Esophagus squamous epithelium (tissue), 5 donors: ENCODE results near the gene CCT5. TPM values are rescaled to one million over a fixed set of nuclear protein-coding genes. Genes with fewer than 3 reads are reported as not detected.

Experiments used
- DNase-seq: peaks from one replicate; lab custom pipeline; 2025; lab: John Stamatoyannopoulos, UW
- H3K27ac ChIP-seq, 4 donors: fragments of 200-600 bp; sonication (generic); one replicate each; pipeline ENCODE4 v1.5.1; 2016 to 2019; ENCODE audit warnings: mild to moderate bottlenecking in 1 of 4
- H3K27me3 ChIP-seq, 4 donors: fragments of 200-600 bp; sonication (generic); 1 replicate in 3 of 4; 2 replicates in 1 of 4; pipeline versions ENCODE4 v1.5.1 to v1.6.0; 2017 to 2021; ENCODE audit warnings: antibody characterized with exemption in 1 of 4
- H3K36me3 ChIP-seq, 3 donors: fragments of 200-600 bp; sonication (generic); one replicate each; pipeline ENCODE4 v1.5.1; 2016 to 2019
- H3K4me1 ChIP-seq, 3 donors: fragments of 200-600 bp; sonication (generic); one replicate each; pipeline ENCODE4 v1.5.1; 2017 to 2019
- H3K4me3 ChIP-seq, 4 donors: fragments of 200-600 bp; sonication (generic); 1 replicate in 3 of 4; 2 replicates in 1 of 4; pipeline ENCODE4 v1.5.1; 2016 to 2019; ENCODE audit warnings: mild to moderate bottlenecking in 2 of 4, moderate library complexity in 1 of 4
- H3K9me3 ChIP-seq, 3 donors: fragments of 200-600 bp; sonication (generic); one replicate each; pipeline ENCODE4 v1.5.1; 2016 to 2019
- POLR2A ChIP-seq, 4 donors: fragments of 450-650 bp; IDR thresholded peaks; one replicate each; pipeline ENCODE4 v1.6.1; 2017; ENCODE audit warnings: antibody characterized with exemption in 4 of 4, mild to moderate bottlenecking in 4 of 4, moderate library complexity in 3 of 4
- WGBS, 2 donors: methylation state at CpG; one replicate each; pipeline ENCODE4 v1.1.5; 2018; 5-methylcytosine and 5-hydroxymethylcytosine counted together
- intact Hi-C: fragments of 100-400 bp; cut with DNase I; formaldehyde crosslinking; loops from one replicate; pipeline ENCODE4 v1.15.0; 2022
- total RNA-seq, 4 donors: library from RNA; depleted of rRNA; stranded (reverse); fragments of >200 nt; gene quantifications; one replicate each; pipeline ENCODE4 v1.1.0, GENCODE V29; 2016
- TF ChIP-seq, protein P1 (sequence below), 6 experiments: fragments of 450-650 bp in 4 of 6; fragments of 200-600 bp in 2 of 6; sonication (generic) in 2 of 6; IDR thresholded peaks; one replicate each; pipeline ENCODE4 v1.5.1; 2016 to 2019; ENCODE audit warnings: antibody characterized with exemption in 6 of 6, mild to moderate bottlenecking in 4 of 6, moderate library complexity in 4 of 6
- donor health status: DM: yes; HTN: yes; CAD: no.

CCT5 gene
- total RNA-seq, 4 donors from 2014 or later, result 122 to 331 (median 226) TPM

DNA sequence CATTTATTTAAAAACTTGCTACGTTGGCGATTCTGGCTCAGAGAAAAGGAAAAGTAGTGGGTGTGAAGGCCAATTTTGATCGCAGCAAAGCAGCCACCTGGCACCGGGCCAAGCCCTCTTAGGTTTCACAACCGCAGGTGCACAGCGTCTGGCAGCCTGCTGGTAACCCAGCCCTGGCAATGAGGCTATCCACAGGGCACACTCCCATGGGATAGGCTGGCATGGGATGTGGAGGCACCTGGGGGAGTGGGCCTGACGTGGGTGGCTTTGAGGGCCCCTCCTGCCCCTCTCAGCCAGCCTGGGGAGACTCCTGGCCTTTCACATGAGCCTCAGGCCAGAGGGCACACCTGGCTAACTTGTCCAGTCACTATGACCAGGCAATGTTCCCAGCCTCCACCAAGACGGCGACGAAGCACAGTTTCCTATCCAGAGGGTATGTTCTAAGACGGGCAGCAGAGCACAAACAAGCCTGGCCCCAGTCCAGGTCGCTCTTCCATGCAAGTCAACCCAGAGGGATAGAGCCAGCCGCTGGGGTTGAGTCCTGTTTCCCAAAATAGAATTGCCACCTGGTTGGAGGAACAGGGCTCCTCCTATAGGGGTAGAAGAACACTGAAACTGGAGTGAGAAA is 38.6 kb downstream of the CCT5 start:
- Histone ChIP-seq H3K4me1 (peaks cover 11 to 21% (median 12%) of the 10 kb centered on the region in 3 donors), H3K36me3 (no peaks in the 10 kb centered on the region), H3K9me3 (no peaks in the 10 kb centered on the region), H3K4me3 (no peak overlapping the region), H3K27me3 (no peaks in the 10 kb centered on the region), H3K27ac (peak overlapping the region in 3 of 4 donors; percentile 27 to 78 (median 63))
- intact Hi-C loops, result loop anchor here (10.0 kb wide), 3 partner anchors 66 to 336 kb away; partner anchors contain the start of gene MARCHF6
- TF ChIP-seq POLR2A (IDR thresholded peaks at IDR 0.05), result no peak
- TF ChIP-seq, protein P1, sequence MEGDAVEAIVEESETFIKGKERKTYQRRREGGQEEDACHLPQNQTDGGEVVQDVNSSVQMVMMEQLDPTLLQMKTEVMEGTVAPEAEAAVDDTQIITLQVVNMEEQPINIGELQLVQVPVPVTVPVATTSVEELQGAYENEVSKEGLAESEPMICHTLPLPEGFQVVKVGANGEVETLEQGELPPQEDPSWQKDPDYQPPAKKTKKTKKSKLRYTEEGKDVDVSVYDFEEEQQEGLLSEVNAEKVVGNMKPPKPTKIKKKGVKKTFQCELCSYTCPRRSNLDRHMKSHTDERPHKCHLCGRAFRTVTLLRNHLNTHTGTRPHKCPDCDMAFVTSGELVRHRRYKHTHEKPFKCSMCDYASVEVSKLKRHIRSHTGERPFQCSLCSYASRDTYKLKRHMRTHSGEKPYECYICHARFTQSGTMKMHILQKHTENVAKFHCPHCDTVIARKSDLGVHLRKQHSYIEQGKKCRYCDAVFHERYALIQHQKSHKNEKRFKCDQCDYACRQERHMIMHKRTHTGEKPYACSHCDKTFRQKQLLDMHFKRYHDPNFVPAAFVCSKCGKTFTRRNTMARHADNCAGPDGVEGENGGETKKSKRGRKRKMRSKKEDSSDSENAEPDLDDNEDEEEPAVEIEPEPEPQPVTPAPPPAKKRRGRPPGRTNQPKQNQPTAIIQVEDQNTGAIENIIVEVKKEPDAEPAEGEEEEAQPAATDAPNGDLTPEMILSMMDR (IDR thresholded peaks at IDR 0.05), result no peak
- no peak for DNase-seq
- 27 to 40% methylated on average over 6 to 10 of the region's 13 CpGs for WGBS, 2 donors

DNA sequence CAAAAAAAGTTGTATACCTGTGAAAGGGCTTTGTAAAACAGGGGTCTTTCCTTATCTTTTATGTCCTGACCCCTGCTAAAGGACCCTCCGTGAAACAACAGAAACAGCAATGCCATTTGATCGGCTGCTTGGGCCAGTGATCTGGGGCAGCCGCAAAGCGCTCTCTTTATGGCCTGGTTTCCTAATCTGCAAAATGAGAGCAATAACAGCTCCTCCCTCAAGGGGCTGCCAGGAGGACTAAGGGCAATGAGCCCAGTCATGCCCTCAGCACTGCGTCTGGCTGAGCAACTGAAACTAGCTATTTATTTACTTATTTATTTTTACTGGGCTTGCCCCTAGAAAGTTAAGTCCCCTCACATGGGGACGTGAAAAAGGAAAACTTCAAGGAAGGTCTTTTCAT is 39.3 kb downstream of the CCT5 start:
- WGBS, 2 donors, result 60 to 79% methylated on average over 5 to 6 of the region's 6 CpGs
- H3K27me3 ChIP-seq, result no peaks in the 10 kb centered on the region
- no peak for TF ChIP-seq POLR2A (IDR thresholded peaks at IDR 0.05)
- TF ChIP-seq, protein P1 (IDR thresholded peaks at IDR 0.05), result no peak
- DNase-seq, result no peak
- no peaks in the 10 kb centered on the region for H3K36me3 ChIP-seq
- peak overlapping the region in 3 of 4 donors; percentile 27 to 78 (median 63) for H3K27ac ChIP-seq
- intact Hi-C loops, result loop anchor here (10.0 kb wide), 3 partner anchors 65 to 335 kb away; partner anchors contain the start of gene MARCHF6
- H3K4me1 ChIP-seq, result peaks cover 11 to 21% (median 12%) of the 10 kb centered on the region in 3 donors
- no peak overlapping the region for H3K4me3 ChIP-seq
- H3K9me3 ChIP-seq, result no peaks in the 10 kb centered on the region

DNA sequence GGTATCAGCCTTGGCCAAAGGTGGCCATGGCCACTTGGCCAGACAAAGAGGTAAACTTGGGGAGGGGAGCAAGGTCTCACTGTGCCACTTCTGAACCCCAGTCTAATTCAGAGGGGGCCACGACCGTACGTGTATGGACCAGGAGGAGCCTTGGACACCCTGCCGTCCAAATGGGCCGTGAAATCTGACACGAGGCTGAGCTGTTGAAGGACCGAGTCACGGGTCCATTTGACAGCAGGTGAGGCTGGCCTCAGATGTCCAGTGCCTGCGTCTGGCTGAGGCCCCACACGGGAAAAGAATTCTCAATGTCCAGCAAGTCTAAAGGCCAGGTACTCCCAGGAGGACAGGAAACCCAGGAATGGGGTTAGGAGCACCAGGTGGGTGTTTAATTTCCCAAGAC is 39.9 kb downstream of the CCT5 start:
- no peak overlapping the region for H3K4me3 ChIP-seq
- TF ChIP-seq, protein P1 (IDR thresholded peaks at IDR 0.05), result no peak
- intact Hi-C loops, result loop anchor here (10.0 kb wide), 4 partner anchors 65 to 335 kb away; partner anchors contain the start of gene MARCHF6
- H3K27me3 ChIP-seq, result no peaks in the 10 kb centered on the region
- H3K36me3 ChIP-seq, result no peaks in the 10 kb centered on the region
- no peak overlapping the region for H3K27ac ChIP-seq
- 97 to 98% methylated on average over 6 to 8 of the region's 10 CpGs for WGBS, 2 donors
- H3K9me3 ChIP-seq, result no peaks in the 10 kb centered on the region
- no peak for DNase-seq
- H3K4me1 ChIP-seq, result peaks cover 11 to 21% (median 12%) of the 10 kb centered on the region in 3 donors

DNA sequence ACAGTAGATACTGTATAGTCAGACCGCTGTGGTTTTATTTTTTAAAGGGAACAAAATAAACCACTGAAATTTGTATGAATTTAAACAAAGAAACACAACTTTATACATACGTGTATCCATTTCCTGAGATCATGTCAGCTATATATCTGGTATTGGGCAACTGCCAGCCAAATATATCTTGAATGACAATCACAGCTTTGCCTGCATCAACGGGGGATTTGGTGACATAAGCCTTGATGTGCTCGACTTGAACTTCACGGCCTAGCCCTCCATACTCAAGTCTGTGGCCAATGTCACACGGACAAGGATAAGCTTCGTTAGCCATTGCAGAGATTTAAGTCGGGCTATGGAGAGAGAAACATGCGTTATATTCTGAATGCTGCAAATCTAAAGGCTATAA is 40.4 kb downstream of the CCT5 start:
- H3K36me3 ChIP-seq, result no peaks in the 10 kb centered on the region
- no peak overlapping the region for H3K27ac ChIP-seq
- no peaks in the 10 kb centered on the region for H3K9me3 ChIP-seq
- intact Hi-C loops, result loop anchor here (10.0 kb wide), 1 partner anchor 134 kb away; no protein-coding TSS in a partner anchor
- no peak for DNase-seq
- TF ChIP-seq, protein P1 (IDR thresholded peaks at IDR 0.05), result no peak
- TF ChIP-seq POLR2A (IDR thresholded peaks at IDR 0.05), result no peak
- WGBS, 2 donors, result 90 to 92% methylated on average over 9 of the region's 9 CpGs
- peaks cover 11 to 21% (median 12%) of the 10 kb centered on the region in 3 donors for H3K4me1 ChIP-seq
- no peaks in the 10 kb centered on the region for H3K27me3 ChIP-seq
- no peak overlapping the region for H3K4me3 ChIP-seq

DNA sequence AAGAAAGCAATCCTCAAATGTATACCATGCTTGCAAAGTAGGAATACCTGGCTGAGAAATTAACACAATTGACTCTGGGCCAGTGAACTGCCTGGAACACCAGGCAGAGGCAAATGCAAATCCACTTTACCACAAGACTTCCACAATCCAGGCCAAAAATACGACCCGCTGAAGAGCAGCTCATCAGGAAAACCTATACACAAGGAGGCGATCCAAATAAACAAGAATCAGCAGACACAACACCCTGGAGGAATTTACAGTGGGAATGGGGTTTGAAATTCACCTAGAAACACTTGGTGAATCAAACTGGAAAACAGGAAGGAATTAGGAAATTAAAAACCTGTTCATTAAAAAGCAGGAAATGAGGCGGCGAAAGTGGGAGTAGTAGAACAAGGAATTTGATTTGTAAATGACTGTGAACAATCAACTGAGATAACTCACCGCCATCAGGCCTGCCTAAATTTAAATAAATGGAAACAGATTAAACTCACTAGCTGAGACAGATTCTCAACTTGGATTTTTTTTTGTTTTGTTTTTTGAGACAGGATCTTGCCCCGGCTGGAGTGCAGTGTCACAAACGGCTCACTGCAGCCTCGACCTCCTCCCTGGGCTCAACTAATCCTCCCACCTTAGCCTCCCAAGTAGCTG is 41.7 kb downstream of the CCT5 start:
- no peak for DNase-seq
- TF ChIP-seq, protein P1 (IDR thresholded peaks at IDR 0.05), result no peak
- no peaks in the 10 kb centered on the region for H3K27me3 ChIP-seq
- no peak overlapping the region for H3K4me3 ChIP-seq
- peaks cover 11 to 17% (median 12%) of the 10 kb centered on the region in 3 donors for H3K4me1 ChIP-seq
- H3K9me3 ChIP-seq, result no peaks in the 10 kb centered on the region
- H3K36me3 ChIP-seq, result no peaks in the 10 kb centered on the region
- intact Hi-C loops, result loop anchor here (10.0 kb wide), 1 partner anchor 133 kb away; no protein-coding TSS in a partner anchor
- H3K27ac ChIP-seq, result no peak overlapping the region
- WGBS, 2 donors, result 71 to 84% methylated on average over 9 of the region's 9 CpGs
